H1 (cell line): Measurements from ENCODE around the gene CTSG. TPM values are rescaled to one million over a fixed set of nuclear protein-coding genes. Genes with fewer than 3 reads are reported as not detected.

Experiments
- CTCF ChIA-PET: fragments of 300-600 bp; sonication (Branson Sonifier 250); formaldehyde crosslinking; loops from one replicate; lab custom pipeline; 2021; ENCODE audit not compliant: partially characterized antibody; lab: Charles Lee
- POLR2A ChIA-PET: fragments of 300-600 bp; sonication (Branson Sonifier 250); formaldehyde crosslinking; loops from one replicate; lab custom pipeline; 2021; ENCODE audit warnings: inconsistent platforms; ENCODE audit not compliant: partially characterized antibody; lab: Charles Lee
- DNase-seq, 2 experiments: peaks; one replicate each; pipeline versions ENCODE4 v3.0.0 to v3.0.0-alpha.2; 2010 to 2022; ENCODE audit warnings: low spot score in 2 of 2, low read depth in 1 of 2, mixed read lengths in 1 of 2
- FAIRE-seq: peaks from 2 replicates; lab custom pipeline; 2011; peaks lifted over from hg19 to GRCh38; lab: Jason Lieb, UNC
- H2AFZ ChIP-seq: 2 replicates; pipeline ENCODE4 v1.8.1; 2012; ENCODE audit warnings: low read length, inconsistent platforms
- H2AK5ac ChIP-seq: 2 replicates; pipeline ENCODE4 v1.6.1; 2013; ENCODE audit warnings: low read depth, low read length
- H2BK120ac ChIP-seq: replicated peaks from 2 replicates; pipeline ENCODE3; 2013; ENCODE audit warnings: low read depth, low read length, inconsistent platforms
- H2BK12ac ChIP-seq: 2 replicates; pipeline ENCODE4 v1.6.1; 2013; ENCODE audit warnings: low read depth, low read length
- H2BK15ac ChIP-seq: 2 replicates; pipeline ENCODE4 v1.6.1; 2013; ENCODE audit warnings: low read length
- H2BK20ac ChIP-seq: 2 replicates; pipeline ENCODE4 v1.6.1; 2013; ENCODE audit warnings: low read length
- H2BK5ac ChIP-seq: 2 replicates; pipeline ENCODE4 v1.6.1; 2013; ENCODE audit warnings: low read depth, low read length
- H3K14ac ChIP-seq: 2 replicates; pipeline ENCODE4 v1.6.1; 2013; ENCODE audit warnings: inconsistent platforms; ENCODE audit not compliant: insufficient read length
- H3K18ac ChIP-seq: 2 replicates; pipeline ENCODE4 v1.6.1; 2013; ENCODE audit warnings: low read length; ENCODE audit errors: extremely low read depth
- H3K23ac ChIP-seq: 2 replicates; pipeline ENCODE4 v1.6.1; 2013; ENCODE audit warnings: inconsistent platforms; ENCODE audit not compliant: insufficient read length
- H3K23me2 ChIP-seq: 2 replicates; pipeline ENCODE4 v1.6.1; 2013; ENCODE audit warnings: low read depth, low read length
- H3K27ac ChIP-seq: 2 replicates; pipeline ENCODE4 v1.6.1; 2011; ENCODE audit warnings: low read depth, low read length, inconsistent platforms
- H3K27me3 ChIP-seq, 4 experiments: replicated peaks in 1 of 4; 1 replicate in 1 of 4; 2 replicates in 3 of 4; pipeline versions ENCODE4 v1.6.1 to v1.8.1; 2011 to 2013; ENCODE audit warnings: low read length in 3 of 4, mild to moderate bottlenecking in 3 of 4, inconsistent platforms in 2 of 4, mixed read lengths in 2 of 4, moderate library complexity in 1 of 4; ENCODE audit not compliant: control insufficient read depth in 3 of 4, insufficient read depth in 3 of 4; ENCODE audit errors: extremely low read depth in 1 of 4
- H3K36me3 ChIP-seq, 4 experiments: 2 replicates each; pipeline versions ENCODE4 v1.6.1 to v1.8.1; 2011 to 2013; ENCODE audit warnings: mild to moderate bottlenecking in 4 of 4, low read length in 3 of 4, moderate library complexity in 2 of 4, control low read depth in 1 of 4, inconsistent platforms in 1 of 4; ENCODE audit not compliant: insufficient read depth in 4 of 4, control insufficient read depth in 2 of 4
- H3K4ac ChIP-seq: replicated peaks from 2 replicates; pipeline ENCODE3; 2013; ENCODE audit warnings: low read length, low read depth, mixed read lengths, inconsistent platforms; ENCODE audit not compliant: insufficient read length
- H3K4me1 ChIP-seq, 4 experiments: replicated peaks in 1 of 4; 1 replicate in 1 of 4; 2 replicates in 3 of 4; pipeline versions ENCODE4 v1.6.1 to v1.8.1; 2011 to 2013; ENCODE audit warnings: low read length in 3 of 4, inconsistent platforms in 2 of 4, mixed read lengths in 1 of 4; ENCODE audit not compliant: insufficient read depth in 4 of 4, control insufficient read depth in 3 of 4
- H3K4me2 ChIP-seq, 2 experiments: 2 replicates each; pipeline versions ENCODE4 v1.6.1 to v1.8.1; 2011 to 2013; ENCODE audit warnings: low read depth in 2 of 2, low read length in 2 of 2, control low read depth in 1 of 2, inconsistent platforms in 1 of 2, mild to moderate bottlenecking in 1 of 2; ENCODE audit not compliant: insufficient read depth in 1 of 2
- H3K4me3 ChIP-seq, 4 experiments: fragments of 200-600, 300-600 bp in 1 of 4; sonication (generic), shearing (Covaris generic), sonication (Bioruptor Twin) in 1 of 4; 2 replicates each; pipeline versions ENCODE4 v1.5.1 to v1.8.1; 2011 to 2016; ENCODE audit warnings: low read length in 4 of 4, low read depth in 3 of 4, control low read depth in 2 of 4, inconsistent platforms in 2 of 4, mild to moderate bottlenecking in 2 of 4, mixed read lengths in 1 of 4, moderate library complexity in 1 of 4; ENCODE audit not compliant: insufficient read depth in 2 of 4; ENCODE audit errors: extremely low read depth in 1 of 4
- H3K56ac ChIP-seq: replicated peaks from 2 replicates; pipeline ENCODE3; 2013; ENCODE audit warnings: low read depth, mild to moderate bottlenecking, mixed read lengths, low read length, inconsistent platforms; ENCODE audit not compliant: insufficient read length
- H3K79me1 ChIP-seq: 2 replicates; pipeline ENCODE4 v1.6.1; 2013; ENCODE audit warnings: low read depth, low read length, control low read depth
- H3K79me2 ChIP-seq, 2 experiments: 2 replicates each; pipeline versions ENCODE4 v1.6.1 to v1.8.1; 2012 to 2013; ENCODE audit warnings: low read length in 2 of 2, mild to moderate bottlenecking in 2 of 2, inconsistent platforms in 1 of 2; ENCODE audit not compliant: insufficient read depth in 2 of 2, control insufficient read depth in 1 of 2
- H3K9ac ChIP-seq, 4 experiments: replicated peaks in 1 of 4; 1 replicate in 1 of 4; 2 replicates in 3 of 4; pipeline versions ENCODE4 v1.6.1 to v1.8.1; 2011 to 2013; ENCODE audit warnings: low read depth in 3 of 4, low read length in 3 of 4, control low read depth in 2 of 4, mild to moderate bottlenecking in 2 of 4, moderate library complexity in 2 of 4, inconsistent platforms in 1 of 4; ENCODE audit errors: extremely low read depth in 1 of 4
- H3K9me3 ChIP-seq, 2 experiments: 2 replicates each; pipeline versions ENCODE4 v1.6.1 to v1.8.1; 2012 to 2013; ENCODE audit warnings: mild to moderate bottlenecking in 2 of 2, moderate library complexity in 2 of 2, control low read depth in 1 of 2, inconsistent platforms in 1 of 2, low read depth in 1 of 2, low read length in 1 of 2, mixed read lengths in 1 of 2; ENCODE audit not compliant: insufficient read depth in 2 of 2
- H4K20me1 ChIP-seq, 2 experiments: replicated peaks in 1 of 2; 2 replicates each; pipeline versions ENCODE3 to v1.8.1; 2011 to 2013; ENCODE audit warnings: inconsistent platforms in 2 of 2, low read length in 2 of 2, mild to moderate bottlenecking in 1 of 2; ENCODE audit not compliant: insufficient read depth in 2 of 2, control insufficient read depth in 1 of 2
- H4K5ac ChIP-seq: 2 replicates; pipeline ENCODE4 v1.6.1; 2013; ENCODE audit warnings: low read length, low read depth, mixed read lengths, inconsistent platforms; ENCODE audit not compliant: insufficient read length
- H4K8ac ChIP-seq: 2 replicates; pipeline ENCODE4 v1.8.0; 2013; ENCODE audit warnings: mild to moderate bottlenecking, moderate library complexity, low read length, inconsistent platforms; ENCODE audit not compliant: insufficient read depth; ENCODE audit errors: extremely low read depth
- H4K91ac ChIP-seq: replicated peaks from 2 replicates; pipeline ENCODE3; 2013; ENCODE audit warnings: low read length, mixed read lengths, inconsistent platforms; ENCODE audit not compliant: insufficient read length
- CREB1 ChIP-seq: IDR thresholded peaks from 2 replicates; pipeline ENCODE4 v1.6.1; 2012; ENCODE audit warnings: inconsistent platforms
- EP300 ChIP-seq, 2 experiments: IDR thresholded peaks; 1 replicate in 1 of 2; 2 replicates in 1 of 2; pipeline ENCODE4 v1.6.1; 2011 to 2012; ENCODE audit warnings: low read depth in 2 of 2, low read length in 2 of 2, mild to moderate bottlenecking in 2 of 2, borderline replicate concordance in 1 of 2, inconsistent platforms in 1 of 2, moderate library complexity in 1 of 2
- HDAC2 ChIP-seq, 2 experiments: fragments of 300-600 bp in 1 of 2; sonication (generic) in 1 of 2; IDR thresholded peaks; 2 replicates each; pipeline ENCODE4 v1.6.1; 2011 to 2012; ENCODE audit warnings: low read depth in 2 of 2, low read length in 2 of 2, mild to moderate bottlenecking in 2 of 2, moderate library complexity in 2 of 2, borderline replicate concordance in 1 of 2, inconsistent platforms in 1 of 2
- KDM1A ChIP-seq: fragments of 200-600, 300-600 bp; sonication (generic); IDR thresholded peaks from 2 replicates; pipeline ENCODE4 v1.7.1; 2016; ENCODE audit warnings: mild to moderate bottlenecking, low read length, borderline replicate concordance
- POLR2A ChIP-seq, 2 experiments: IDR thresholded peaks; 1 replicate in 1 of 2; 2 replicates in 1 of 2; pipeline ENCODE4 v1.6.1; 2011; ENCODE audit warnings: low read depth in 2 of 2, low read length in 2 of 2, mild to moderate bottlenecking in 2 of 2; ENCODE audit errors: control extremely low read depth in 1 of 2
- RAD21 ChIP-seq, 2 experiments: IDR thresholded peaks in 1 of 2; conservative IDR thresholded peaks in 1 of 2; 2 replicates each; pipeline ENCODE4 v1.6.1; 2011; ENCODE audit warnings: low read depth in 2 of 2, low read length in 2 of 2, improper control_type of control experiment in 1 of 2, inconsistent platforms in 1 of 2, mild to moderate bottlenecking in 1 of 2, moderate library complexity in 1 of 2
- SAP30 ChIP-seq: fragments of 300-600 bp; sonication (generic); IDR thresholded peaks from 2 replicates; pipeline ENCODE4 v1.7.1; 2012; ENCODE audit warnings: low read length, moderate library complexity, mild to moderate bottlenecking, inconsistent platforms; ENCODE audit not compliant: insufficient read depth, insufficient replicate concordance
- SIRT6 ChIP-seq: IDR thresholded peaks from one replicate; pipeline ENCODE4 v1.7.1; 2012; ENCODE audit warnings: low read length, inconsistent platforms
- SP4 ChIP-seq: IDR thresholded peaks from 2 replicates; pipeline ENCODE4 v1.6.1; 2012; ENCODE audit warnings: low read length, inconsistent platforms
- TCF12 ChIP-seq: IDR thresholded peaks from 2 replicates; pipeline ENCODE4 v1.6.1; 2011; ENCODE audit warnings: low read depth, mild to moderate bottlenecking, low read length
- TEAD4 ChIP-seq: IDR thresholded peaks from 2 replicates; pipeline ENCODE4 v1.6.1; 2012; ENCODE audit warnings: low read depth, low read length, inconsistent platforms, mixed read lengths
- WGBS, 2 experiments: shearing (Covaris generic) in 1 of 2; methylation state at CpG; one replicate each; pipeline versions ENCODE4 v1.1.6 to v1.1.7; 2013 to 2015; ENCODE audit warnings: low lambda C conversion rate in 2 of 2, mixed read lengths in 2 of 2, inconsistent platforms in 1 of 2, low coverage in 1 of 2, missing lambda C conversion rate in 1 of 2; ENCODE audit not compliant: insufficient replicate concordance in 2 of 2, insufficient coverage in 1 of 2, insufficient read length in 1 of 2; ENCODE audit errors: extremely low coverage in 1 of 2, missing lambda C conversion rate in 1 of 2; 5-methylcytosine and 5-hydroxymethylcytosine counted together
- polyA plus RNA-seq, 7 experiments: library from polyadenylated mRNA; depleted of rRNA in 3 of 7; stranded (reverse) in 5 of 7; unstranded in 2 of 7; fragments of >200 nt in 5 of 7; fragments of 200-250 nt in 2 of 7; gene quantifications; 1 replicate in 5 of 7; 2 replicates in 1 of 7; 4 replicates in 1 of 7; pipeline versions ENCODE4 v1.2.1 to v1.2.3, GENCODE V29; 2011 to 2013; ENCODE audit warnings: missing spikeins in 2 of 7, mixed read lengths in 2 of 7
- total RNA-seq: library from RNA; stranded (reverse); fragmentation: NEBNext Ultra II Directional; extraction: Animal tissue kit (Norgen Biotek cat#: 25700); gene quantifications from 2 replicates; pipeline ENCODE4 v1.2.1, GENCODE V29; 2021
- TF ChIP-seq, protein P1 (sequence below): IDR thresholded peaks from 2 replicates; pipeline ENCODE4 v1.6.1; 2011; ENCODE audit warnings: low read length, improper control_type of control experiment

Gene CTSG
- total and polyA plus RNA-seq, 2 of the 8 experiments (the other 6 are each of a cell fraction or from before 2014, with no cell fraction given): not detected

DNA sequence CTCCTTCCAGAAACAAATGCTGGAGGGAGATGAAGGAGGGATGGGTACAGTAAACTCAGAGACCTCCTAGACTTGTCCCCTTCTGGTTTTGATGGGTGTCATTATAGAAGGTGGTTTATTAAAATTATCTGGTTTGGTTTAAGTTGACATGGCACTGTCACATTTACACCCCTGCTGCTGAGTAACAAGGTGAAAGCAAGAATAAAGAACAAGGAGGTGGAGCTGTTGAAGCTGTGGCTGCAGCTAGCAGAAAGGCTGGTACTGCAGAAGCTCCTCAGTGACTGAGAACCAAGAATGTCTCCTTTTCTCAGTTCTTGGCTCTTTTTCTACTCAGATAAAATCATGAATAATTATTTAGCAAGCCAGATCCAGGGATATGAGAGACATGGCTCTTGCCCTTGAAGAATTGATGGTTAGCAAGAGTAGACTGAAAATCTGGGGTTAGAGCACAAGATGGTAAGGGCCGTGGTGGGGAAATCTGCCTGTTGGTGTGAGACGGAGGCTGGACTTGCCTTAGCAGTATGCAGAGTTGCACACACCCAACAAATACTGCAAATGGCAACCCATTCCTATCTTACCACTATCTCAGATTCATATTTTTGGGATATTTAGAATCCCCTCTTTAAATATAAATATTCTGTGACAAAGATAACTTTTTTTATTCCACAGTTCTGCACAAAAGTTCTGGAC lies 33.8 kb upstream of the CTSG start, which contains the start of gene GZMH:
GZMH (minus strand) TSS at position 31 of the 690 bp plus-strand sequence. CDS start 72 bp downstream, outside the sequence.
- Histone ChIP-seq H2BK15ac (no peak within 1 kb of the TSS), H3K27ac (no peak within 1 kb of the TSS), H3K9me3 (peaks cover 6 to 7% of the 10 kb centered on the region in 2 experiments; a peak in 2 of 4 replicates), H2BK120ac (no peak within 1 kb of the TSS), H2BK12ac (no peak within 1 kb of the TSS), H3K4ac (no peak within 1 kb of the TSS), H3K79me1 (no peaks in the 10 kb centered on the region), H3K14ac (no peak within 1 kb of the TSS), H3K27me3 (no peaks in the 10 kb centered on the region), H2BK20ac (no peak within 1 kb of the TSS), H2BK5ac (no peak within 1 kb of the TSS), H3K23ac (no peak within 1 kb of the TSS), H4K91ac (no peak within 1 kb of the TSS), H4K20me1 (no peaks in the 10 kb centered on the region), H3K36me3 (no peaks in the 10 kb centered on the region), H3K56ac (no peak within 1 kb of the TSS), H4K8ac (no peak within 1 kb of the TSS), H3K4me1 (no peaks in the 10 kb centered on the region), H4K5ac (no peak within 1 kb of the TSS), H3K23me2 (no peaks in the 10 kb centered on the region), H3K79me2 (no peaks in the 10 kb centered on the region), H3K4me3 (no peak within 1 kb of the TSS), H2AFZ (no peak within 1 kb of the TSS), H3K9ac (no peak within 1 kb of the TSS), H2AK5ac (no peak within 1 kb of the TSS), H3K4me2 (no peak within 1 kb of the TSS), H3K18ac (no peak within 1 kb of the TSS)
- ChIA-PET CTCF (no interaction called here), POLR2A (interaction anchor here (1.2 kb wide), 1 partner anchor 128 kb away, joined by 4 read pairs; no protein-coding TSS in a partner anchor)
- WGBS, 2 experiments: 73% methylated on average over 2 of the region's 2 CpGs; no CpG with 5 or more reads in 1 of the 2 experiments
- FAIRE-seq: no peak
- DNase-seq: no peak
- no peak for TF ChIP-seq KDM1A
- TF ChIP-seq, protein P1, sequence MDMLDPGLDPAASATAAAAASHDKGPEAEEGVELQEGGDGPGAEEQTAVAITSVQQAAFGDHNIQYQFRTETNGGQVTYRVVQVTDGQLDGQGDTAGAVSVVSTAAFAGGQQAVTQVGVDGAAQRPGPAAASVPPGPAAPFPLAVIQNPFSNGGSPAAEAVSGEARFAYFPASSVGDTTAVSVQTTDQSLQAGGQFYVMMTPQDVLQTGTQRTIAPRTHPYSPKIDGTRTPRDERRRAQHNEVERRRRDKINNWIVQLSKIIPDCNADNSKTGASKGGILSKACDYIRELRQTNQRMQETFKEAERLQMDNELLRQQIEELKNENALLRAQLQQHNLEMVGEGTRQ: no peak
- TF ChIP-seq POLR2A (IDR thresholded peaks at IDR 0.05; ENCODE audit: control extremely low read depth in 1 of 2, low read depth in 2 of 2, low read length in 2 of 2): no peak
- no peak for TF ChIP-seq TCF12
- no peak for TF ChIP-seq SP4
- no peak for TF ChIP-seq SAP30
- TF ChIP-seq RAD21 (IDR thresholded peaks at IDR 0.05 in 1 of 2, conservative IDR thresholded peaks at IDR 0.05 in 1 of 2; ENCODE audit: low read depth in 2 of 2, low read length in 2 of 2): no peak
- no peak for TF ChIP-seq HDAC2 (IDR thresholded peaks at IDR 0.05; ENCODE audit: borderline replicate concordance in 1 of 2, low read depth in 2 of 2, low read length in 2 of 2)
- TF ChIP-seq EP300 (IDR thresholded peaks at IDR 0.05; ENCODE audit: borderline replicate concordance in 1 of 2, low read depth in 2 of 2, low read length in 2 of 2): no peak
- TF ChIP-seq SIRT6: no peak
- no peak for TF ChIP-seq CREB1
- TF ChIP-seq TEAD4: no peak
